ENCODE measurements around the gene ATRN.

GRCh38 chr20:3577366-3577765, 106.5 kb downstream of the ATRN start:
- no peak for TF ChIP-seq CTCF (optimal IDR thresholded peaks at IDR 0.05 in 1 of 3, IDR thresholded peaks at IDR 0.05 in 1 of 3, conservative IDR thresholded peaks at IDR 0.05 in 1 of 3; ENCODE audit: extremely low read depth in 1 of 3, insufficient read depth in 2 of 3, low read length in 3 of 3)
- no peak for TF ChIP-seq EZH2 (IDR thresholded peaks at IDR 0.05; ENCODE audit: low read length)

All from keratinocyte (primary cell).